Motor neuron (in vitro differentiated cells): ENCODE results near the gene INO80D. TPM values are rescaled to one million over a fixed set of nuclear protein-coding genes. Genes with fewer than 3 reads are reported as not detected.

ENCODE experiments used
- ATAC-seq, 8 experiments: fragments of 200-7000 bp; cut with Tn5 transposase; replicated peaks in 6 of 8; 2 replicates each; pipeline ENCODE4 v1.8.0; 2021; ENCODE audit warnings: mild to moderate bottlenecking in 8 of 8, moderate library complexity in 8 of 8
- H3K27ac ChIP-seq, 2 donors: fragments of 250-450 bp; sonication (Bioruptor Pico); 2 replicates each; pipeline ENCODE4 v1.9.0; 2021; ENCODE audit warnings: antibody characterized with exemption in 2 of 2, mild to moderate bottlenecking in 2 of 2, moderate library complexity in 1 of 2
- H3K4me1 ChIP-seq, 2 donors: fragments of 250-450 bp; sonication (Bioruptor Pico); replicated peaks in 1 of 2; 2 replicates each; pipeline ENCODE4 v1.6.1; 2021; ENCODE audit warnings: antibody characterized with exemption in 2 of 2, mild to moderate bottlenecking in 2 of 2, moderate library complexity in 1 of 2
- H3K4me3 ChIP-seq, 5 donors: fragments of 250-450 bp; sonication (Bioruptor Pico); 2 replicates each; pipeline ENCODE4 v1.9.0; 2021; ENCODE audit warnings: antibody characterized with exemption in 5 of 5, mild to moderate bottlenecking in 5 of 5, moderate library complexity in 4 of 5
- WGBS, 10 experiments: fragments of 450-650 bp; shearing (Covaris generic); methylation state at CpG; one replicate each; pipeline ENCODE4 v1.0.0; 2022; 5-methylcytosine and 5-hydroxymethylcytosine counted together
- in situ Hi-C, 9 experiments: fragments of 400-800 bp; cut with MboI; loops; one replicate each; pipeline ENCODE4 v1.15.0; 2021; ENCODE audit warnings: low sequenced_read_pairs in 9 of 9, low pct_unique_long_range_greater_than_20kb in 2 of 9; ENCODE audit not compliant: unreplicated experiment in 9 of 9
- total RNA-seq, 8 experiments: library from RNA; unstranded; fragments of 300-600 nt; gene quantifications; 2 replicates each; pipeline versions ENCODE4 v1.2.3 to v1.2.4, GENCODE V29; 2022

The INO80D gene
- total RNA-seq, 8 experiments from 2014 or later, result 5.8 to 15.3 (median 10.7) TPM

- Histone ChIP-seq H3K4me1 (peaks cover 0 to 3% of the 10 kb centered on the region in 2 donors), H3K27ac (no peak overlapping the region), H3K4me3 (no peak overlapping the region)
- ATAC-seq, result no peak
- in situ Hi-C loops, result no loop called here
- 33 to 78% (median 63%) methylated on average over 1 to 8 of the region's 8 CpGs; no CpG with 5 or more reads in 1 of the 10 experiments for WGBS, 10 experiments
These were observed 121.7 kb downstream of the INO80D start for GRCh38 chr2:205964111-205964761.

GRCh38 chr2:205959521-205959920 lies 126.5 kb downstream of the INO80D start:
- in situ Hi-C loops, result no loop called here
- H3K4me1 ChIP-seq, result peaks cover 0 to 5% of the 10 kb centered on the region in 2 donors
- no peak overlapping the region for H3K4me3 ChIP-seq
- ATAC-seq, result peak in 5 of 8 experiments; percentile 14 to 53 (median 25)
- 43 to 100% (median 88%) methylated on average over 1 to 9 of the region's 9 CpGs for WGBS, 10 experiments
- no peak overlapping the region for H3K27ac ChIP-seq

GRCh38 chr2:205957452-205958154 lies 128.4 kb downstream of the INO80D start:
- WGBS, 10 experiments, result 27 to 100% (median 75%) methylated on average over 1 to 9 of the region's 11 CpGs; no CpG with 5 or more reads in 2 of the 10 experiments

GRCh38 chr2:205954707-205955106 lies 131.3 kb downstream of the INO80D start:
- no peak overlapping the region for H3K27ac ChIP-seq
- peak in 3 of 8 experiments; percentile 38 to 88 (median 85) for ATAC-seq
- 7 to 67% (median 43%) methylated on average over 1 to 4 of the region's 5 CpGs; no CpG with 5 or more reads in 1 of the 10 experiments for WGBS, 10 experiments
- H3K4me1 ChIP-seq, result peaks cover 9 to 11% of the 10 kb centered on the region in 2 donors
- no peak overlapping the region for H3K4me3 ChIP-seq
- in situ Hi-C loops, result no loop called here

More at GRCh38 chr2:205957452-205958154, 128.4 kb downstream of the INO80D start:
- no peak overlapping the region for H3K27ac ChIP-seq
- H3K4me1 ChIP-seq, result peaks cover 9 to 11% of the 10 kb centered on the region in 2 donors
- H3K4me3 ChIP-seq, result no peak overlapping the region
- in situ Hi-C loops, result no loop called here
- no peak for ATAC-seq

GRCh38 chr2:205952282-205952681 lies 133.7 kb downstream of the INO80D start:
- peak in 2 of 8 experiments; percentile 50 to 78 for ATAC-seq
- H3K4me3 ChIP-seq, result no peak overlapping the region
- 33 to 100% (median 82%) methylated on average over 1 to 2 of the region's 2 CpGs for WGBS, 10 experiments
- in situ Hi-C loops, result no loop called here
- H3K27ac ChIP-seq, result no peak overlapping the region
- H3K4me1 ChIP-seq, result peaks cover 8 to 16% of the 10 kb centered on the region in 2 donors

- Histone ChIP-seq H3K4me1 (peaks cover 12 to 17% of the 10 kb centered on the region in 2 donors), H3K27ac (no peak overlapping the region), H3K4me3 (no peak overlapping the region)
- in situ Hi-C loops, result loop anchor here in 3 of 9 experiments (25.0 kb wide), 3 partner anchors 187 to 1637 kb away; partner anchors contain the start of gene NRP2 (in 2 of the 3)
- ATAC-seq, result no peak
- WGBS, 10 experiments, result 0 to 95% (median 86%) methylated on average over 1 to 6 of the region's 7 CpGs; no CpG with 5 or more reads in 3 of the 10 experiments
These were observed 137.1 kb downstream of the INO80D start for GRCh38 chr2:205948883-205949282.

- peak in 1 of 8 experiments; percentile 11 for ATAC-seq
- Histone ChIP-seq H3K4me3 (no peak overlapping the region), H3K4me1 (peaks cover 12 to 16% of the 10 kb centered on the region in 2 donors), H3K27ac (no peak overlapping the region)
- WGBS, 10 experiments, result 40 to 100% (median 83%) methylated on average over 1 to 5 of the region's 5 CpGs; no CpG with 5 or more reads in 5 of the 10 experiments
- in situ Hi-C loops, result loop anchor here in 3 of 9 experiments (25.0 kb wide), 3 partner anchors 186 to 1636 kb away; partner anchors contain the start of gene NRP2 (in 2 of the 3)
These were observed 137.5 kb downstream of the INO80D start for GRCh38 chr2:205948496-205948837.

GRCh38 chr2:205947621-205948495 lies 138.1 kb downstream of the INO80D start:
- in situ Hi-C loops, result loop anchor here in 3 of 9 experiments (25.0 kb wide), 3 partner anchors 186 to 1636 kb away; partner anchors contain the start of gene NRP2 (in 2 of the 3)
- Histone ChIP-seq H3K4me1 (peaks cover 7 to 10% of the 10 kb centered on the region in 2 donors), H3K4me3 (no peak overlapping the region), H3K27ac (no peak overlapping the region)
- WGBS, 10 experiments, result 1 to 45% (median 17%) methylated on average over 4 to 14 of the region's 15 CpGs
- ATAC-seq, result peak; percentile 65 to 88 (median 82)

- Histone ChIP-seq H3K27ac (no peak overlapping the region), H3K4me3 (no peak overlapping the region), H3K4me1 (peaks cover 7 to 10% of the 10 kb centered on the region in 2 donors)
- in situ Hi-C loops, result loop anchor here in 3 of 9 experiments (25.0 kb wide), 3 partner anchors 184 to 1634 kb away; partner anchors contain the start of gene NRP2 (in 2 of the 3)
- 68 to 100% (median 83%) methylated on average over 1 to 5 of the region's 7 CpGs; no CpG with 5 or more reads in 4 of the 10 experiments for WGBS, 10 experiments
- ATAC-seq, result no peak
These were observed 139.7 kb downstream of the INO80D start for GRCh38 chr2:205946226-205946625.

Other genes with a start within 250 kb of the INO80D start
- 100 to 1,000 TPM in 1 of 8 experiments, 10 to 100 TPM in 7; 64.0 to 108 (median 75.8) TPM for gene NDUFS1, start 73.3 kb upstream of the INO80D start, total RNA-seq
- 1,000 to 10,000 TPM in 1 of 8 experiments, 100 to 1,000 TPM in 7; 478 to 1,273 (median 734) TPM for gene EEF1B2, start 73.7 kb upstream of the INO80D start, total RNA-seq
- gene ZDBF2, start 188.5 kb upstream of the INO80D start, total RNA-seq, result 10 to 100 TPM; 10.7 to 52.4 (median 24.6) TPM